HG03378 (cell line): ENCODE measurements around the gene MRFAP1L1.
A peak's percentile ranks its signal among the peaks of the same experiment; 100 is the strongest.
"Not testable (repeated sequence)": the region's sequence is repeated elsewhere in the genome, so short reads cannot be mapped to it uniquely, and the experiment has no call there.

Source experiments
- ATAC-seq: cut with Tn5 transposase; IDR thresholded peaks from one replicate; pipeline ENCODE4 v1.9.1; 2021; ENCODE audit warnings: mild to moderate bottlenecking, moderate library complexity; ENCODE audit not compliant: unreplicated experiment

Gene MRFAP1L1

GRCh38 chr4:6692379-6692778 is 17.3 kb downstream of the MRFAP1L1 start:
- ATAC-seq = no peak

- no peak for ATAC-seq
These were observed 20.1 kb downstream of the MRFAP1L1 start for GRCh38 chr4:6689506-6689960.

DNA sequence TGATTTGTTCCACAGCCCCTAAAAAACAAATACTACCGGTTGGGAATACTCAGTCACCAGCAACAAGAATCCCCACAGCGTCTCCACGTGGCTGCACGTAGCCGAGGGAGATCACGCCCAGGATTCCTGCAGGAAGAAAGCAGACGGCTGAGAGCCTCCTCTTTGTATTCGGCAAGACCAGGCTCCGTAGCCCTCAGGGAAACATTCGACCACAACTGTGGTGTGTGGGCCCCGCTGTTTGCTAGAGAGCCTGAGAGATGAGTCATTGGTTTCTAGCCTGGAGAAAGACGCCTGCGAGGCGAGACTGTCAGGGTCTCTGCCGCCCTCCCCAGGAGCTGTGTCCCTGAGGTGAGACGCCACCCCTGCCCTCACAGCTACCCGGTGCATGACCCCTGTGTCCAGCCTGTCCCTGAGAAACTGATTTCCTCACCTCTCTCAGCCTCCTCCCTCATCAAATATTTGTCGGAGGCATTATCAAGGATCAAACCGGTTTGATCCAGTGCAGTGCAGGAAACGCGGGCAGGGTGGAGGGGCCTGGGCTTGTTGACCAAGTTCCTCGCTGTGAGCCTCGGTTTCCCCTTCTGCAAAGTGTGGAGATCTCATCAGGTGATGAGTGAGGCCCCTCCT is 20.7 kb downstream of the MRFAP1L1 start:
- peak; percentile 71 for ATAC-seq

DNA sequence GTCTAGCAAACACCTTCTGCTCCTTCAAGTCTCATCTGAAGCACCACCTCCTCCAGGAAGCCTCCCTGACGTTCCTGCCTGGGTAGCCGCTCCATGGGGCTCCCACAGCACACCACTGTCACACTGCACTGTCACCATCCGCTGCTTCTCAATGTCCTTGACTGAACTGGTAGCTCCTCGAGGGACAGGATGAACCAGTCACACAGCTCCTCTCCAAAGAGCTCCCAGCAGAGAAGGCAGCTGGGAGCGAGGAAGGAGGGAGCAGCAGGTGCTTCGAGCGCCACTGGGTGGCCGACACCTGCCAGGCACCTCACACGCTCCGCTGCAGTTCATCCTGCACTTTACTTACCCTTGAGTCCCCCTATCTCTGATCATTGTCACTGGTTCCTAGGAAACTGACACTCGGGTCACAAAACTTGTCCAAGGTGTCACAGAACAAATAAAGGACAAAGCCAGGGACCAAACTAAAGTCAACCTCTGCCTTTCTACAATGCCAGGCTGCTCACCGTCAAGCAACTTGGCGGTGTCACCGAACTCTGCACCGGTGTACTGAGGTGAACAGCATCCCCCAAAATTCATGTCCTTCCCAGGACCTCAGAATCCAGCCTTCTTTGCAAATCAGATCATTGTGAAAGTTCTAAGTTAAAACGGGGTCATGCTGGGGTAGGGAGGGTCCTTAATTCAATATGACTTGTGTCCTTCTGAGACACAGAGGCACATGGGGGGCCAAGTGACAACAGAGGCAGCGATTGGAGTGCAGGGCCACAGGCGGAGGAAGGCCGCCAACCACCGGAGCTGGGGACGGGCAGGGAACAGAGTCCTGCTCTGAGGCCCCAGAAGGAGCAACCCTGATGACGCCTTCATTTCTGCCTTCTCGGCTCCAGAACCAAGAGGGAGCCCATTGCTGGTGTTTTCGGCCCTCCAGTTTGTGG is 21.5 kb downstream of the MRFAP1L1 start:
- ATAC-seq = no peak

- ATAC-seq = no peak
These were observed 23.4 kb downstream of the MRFAP1L1 start for GRCh38 chr4:6686104-6686787.

GRCh38 chr4:6684656-6685055 is 25.0 kb downstream of the MRFAP1L1 start:
- no peak for ATAC-seq

GRCh38 chr4:6682862-6683590 is 26.6 kb downstream of the MRFAP1L1 start:
- no peak for ATAC-seq

- ATAC-seq = no peak
These were observed 28.5 kb downstream of the MRFAP1L1 start for GRCh38 chr4:6681191-6681590.

DNA sequence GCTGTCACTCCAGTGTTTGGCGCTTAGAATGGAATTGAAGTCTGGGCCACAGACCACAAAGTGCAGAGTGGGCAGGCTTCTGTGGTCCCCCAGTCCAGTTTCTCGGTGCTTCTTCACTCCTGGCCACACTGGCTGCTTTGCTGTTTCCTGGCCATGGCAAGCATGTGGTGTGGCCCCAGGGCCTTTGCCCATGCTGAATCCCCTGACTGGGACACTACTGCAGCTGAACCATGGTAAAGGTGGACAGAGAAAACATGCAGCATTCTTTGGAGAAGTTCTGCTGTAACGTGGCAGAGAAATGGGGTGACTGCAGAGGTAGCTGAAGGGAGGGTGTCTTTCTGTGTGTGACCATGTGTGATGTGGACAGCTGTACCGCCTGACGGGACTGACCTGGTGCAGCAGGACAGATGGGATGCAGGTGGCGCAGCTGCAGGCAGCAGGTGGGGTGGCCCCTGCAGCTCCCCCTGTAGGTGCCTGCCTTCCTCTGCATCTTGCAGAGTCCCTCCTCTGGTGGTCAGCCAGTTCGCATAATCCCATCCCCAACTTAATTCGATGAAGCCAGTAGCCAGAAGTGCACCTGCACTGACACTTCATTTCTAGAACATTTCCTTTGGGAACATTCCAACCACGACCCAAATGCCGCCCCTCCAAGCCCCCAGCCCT is 29.2 kb downstream of the MRFAP1L1 start:
- ATAC-seq = no peak

GRCh38 chr4:6676722-6677558 is 32.7 kb downstream of the MRFAP1L1 start:
- ATAC-seq = no peak

- ATAC-seq = peak; percentile 49
These were observed 35.0 kb downstream of the MRFAP1L1 start for GRCh38 chr4:6674500-6675149.

- ATAC-seq = peak; percentile 74
These were observed 35.8 kb downstream of the MRFAP1L1 start for GRCh38 chr4:6673660-6674499.

DNA sequence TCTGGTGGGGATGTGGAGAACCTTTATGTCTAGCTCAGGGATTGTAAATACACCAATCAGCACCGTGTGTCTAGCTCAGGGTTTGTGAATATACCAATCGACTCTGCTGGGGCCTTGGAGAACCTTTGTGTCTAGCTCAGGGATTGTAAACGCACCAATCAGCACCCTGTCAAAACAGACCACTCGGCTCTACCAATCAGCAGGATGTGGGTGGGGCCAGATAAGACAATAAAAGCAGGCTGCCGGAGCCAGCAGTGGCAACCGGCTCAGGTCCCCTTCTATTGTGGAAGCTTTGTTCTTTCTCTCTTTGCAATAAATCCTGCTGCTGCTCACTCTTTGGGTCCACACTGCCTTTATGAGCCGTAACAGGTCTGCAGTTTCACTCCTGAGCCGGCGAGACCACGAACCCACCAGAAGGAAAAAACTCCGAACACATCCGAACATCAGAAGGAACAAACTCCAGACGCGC is 36.4 kb downstream of the MRFAP1L1 start:
- not testable (repeated sequence) for ATAC-seq

GRCh38 chr4:6672541-6673190 is 37.0 kb downstream of the MRFAP1L1 start:
- not testable (repeated sequence) for ATAC-seq

DNA sequence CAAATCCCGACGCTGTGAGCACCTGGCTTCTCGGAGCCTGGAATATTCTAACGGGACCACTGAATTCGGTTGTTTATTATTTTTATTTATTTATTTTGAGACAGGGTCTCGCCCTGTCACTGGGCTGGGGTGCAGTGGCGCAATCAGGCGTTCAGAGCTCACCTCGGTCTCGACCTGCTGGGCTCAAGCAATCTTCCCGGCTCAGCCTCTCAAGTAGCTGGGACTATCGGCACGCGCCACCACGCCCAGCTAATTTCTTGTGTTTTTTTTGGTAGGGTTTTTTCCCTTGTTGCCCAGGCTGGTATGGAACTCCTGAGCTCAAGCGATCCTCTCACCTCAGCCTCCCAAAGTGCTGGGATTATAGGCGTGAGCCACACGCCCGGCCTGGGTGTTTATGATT is 37.5 kb downstream of the MRFAP1L1 start:
- ATAC-seq = no peak

DNA sequence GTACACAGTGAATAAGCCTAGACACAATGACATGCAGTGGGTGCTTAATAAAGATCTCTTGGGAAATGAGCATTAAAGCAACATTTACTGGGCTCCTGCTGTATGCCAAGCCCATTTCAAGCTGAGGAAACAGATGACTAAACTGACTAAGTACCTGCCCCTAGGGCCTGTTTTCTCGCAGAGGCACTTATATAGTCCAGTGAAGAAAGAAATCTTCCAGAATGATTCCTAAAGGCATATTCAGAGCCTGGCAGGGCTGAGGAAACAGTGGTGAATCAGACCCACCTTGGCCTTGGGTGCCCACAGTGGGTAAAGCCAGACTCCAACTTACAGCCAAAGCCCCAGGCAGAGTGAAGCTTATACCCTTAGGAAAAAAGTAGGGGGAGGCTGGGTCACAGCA is 38.0 kb downstream of the MRFAP1L1 start:
- no peak for ATAC-seq

GRCh38 chr4:6668391-6668790 is 41.3 kb downstream of the MRFAP1L1 start:
- no peak for ATAC-seq

DNA sequence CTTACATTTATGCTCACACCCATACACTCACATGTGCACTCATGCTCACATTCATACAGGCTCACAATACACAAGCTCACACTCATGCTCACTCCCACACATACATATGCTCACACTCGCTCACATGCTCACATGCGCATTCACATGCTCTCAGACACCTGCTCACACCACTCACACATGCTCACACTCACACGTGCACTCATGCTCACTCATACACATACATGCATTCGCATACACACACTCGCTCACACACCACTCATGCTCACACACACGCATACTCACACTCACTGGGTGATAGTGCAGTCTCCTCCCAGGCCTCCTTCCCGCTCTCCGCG is 44.4 kb downstream of the MRFAP1L1 start:
- no peak for ATAC-seq
